Heart left ventricle (tissue), 13 donors: Measurements from ENCODE around the gene TACC2.

ENCODE experiments used
- POLR2A ChIP-seq, 2 donors: fragments of 450-650 bp; IDR thresholded peaks; one replicate each; pipeline ENCODE4 v1.6.1; 2017; ENCODE audit warnings: antibody characterized with exemption in 2 of 2, mild to moderate bottlenecking in 2 of 2, moderate library complexity in 2 of 2
- TF ChIP-seq, protein P1 (sequence below), 12 donors: fragments of 200-600 bp; sonication (generic) in 4 of 12; IDR thresholded peaks; one replicate each; pipeline versions ENCODE4 v1.5.0 to v1.8.0; 2018 to 2022; ENCODE audit warnings: antibody characterized with exemption in 12 of 12, mild to moderate bottlenecking in 5 of 12
- donor health status: ischemic (EF 13 %, LVEDD 7.1; RV severe dilation, severe dysfunction).
- donor health status: DM: no; HTN: yes; CAD: no.
- donor health status: DM: no; HTN: no; CAD: no.
- donor health status: ischemic (EF 25% LVEDD 6.9; RV normal size, moderate dysfunction).
- donor health status: ischemic (EF 25% LVEDD 5.7; RV mildly dilated, moderate dysfunction).
- donor health status: ischemic (EF 35%, LVEDD 5.7; RV mildly dilated, moderate dysfunction).
- donor health status: nonischemic (EF 11% LVEDD 7.7; RV severe dilation, severe dysfunction).
- donor health status: DM: yes; HTN: yes; CAD: no.
- donor health status: PGD.
- donor health status: ischemic (EF 29% LVEDD 5.4; RV normal size, mild dysfunction).
- donor health status: nonischemic (EF 23%, LVEDD 6.1; RV moderate dilation, normal function).

DNA sequence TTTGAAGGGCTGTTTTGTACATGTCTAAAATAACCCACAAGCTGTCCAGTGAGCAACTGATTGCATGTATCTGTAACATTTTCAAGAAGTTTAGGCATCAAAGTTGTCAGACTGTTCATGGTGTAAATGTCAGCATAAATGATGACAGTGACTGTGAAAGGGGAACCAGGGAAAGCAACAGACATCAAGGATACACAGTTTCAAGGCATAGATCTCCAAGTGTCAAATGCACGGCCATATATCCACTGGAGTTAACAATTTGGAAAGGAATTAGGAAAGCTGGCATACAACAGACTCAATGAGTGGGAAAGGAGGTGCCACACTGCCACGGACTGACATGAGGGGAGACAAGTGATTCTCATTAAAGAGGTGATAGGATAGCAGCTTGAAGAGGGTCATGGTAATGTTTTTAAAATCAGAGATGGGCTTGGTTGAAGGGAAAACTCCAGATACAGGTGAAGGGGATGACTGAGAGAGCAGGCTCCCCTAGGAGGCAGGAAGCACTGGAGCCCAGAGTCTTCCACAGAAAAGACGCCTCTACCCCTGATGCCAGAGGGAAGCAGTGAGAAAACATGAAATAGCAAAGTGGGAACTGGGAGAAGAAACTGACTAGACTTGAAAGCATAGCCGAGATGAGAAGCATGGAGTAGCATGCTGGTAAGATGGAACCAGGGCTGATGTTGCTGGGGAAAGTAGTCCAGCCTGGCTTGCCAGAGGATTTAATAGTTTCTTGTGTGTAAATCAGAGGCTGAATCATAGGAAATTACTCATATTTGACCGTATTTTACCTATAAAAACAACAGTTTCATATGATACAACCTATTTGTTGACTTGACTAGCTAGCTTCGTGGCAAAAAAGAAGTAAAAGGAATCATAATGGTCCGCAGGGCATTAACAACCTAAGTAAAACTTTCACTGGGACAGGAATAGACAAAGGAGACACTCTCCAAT, 32.6 kb upstream of the TACC2 start:
- TF ChIP-seq, protein P1, sequence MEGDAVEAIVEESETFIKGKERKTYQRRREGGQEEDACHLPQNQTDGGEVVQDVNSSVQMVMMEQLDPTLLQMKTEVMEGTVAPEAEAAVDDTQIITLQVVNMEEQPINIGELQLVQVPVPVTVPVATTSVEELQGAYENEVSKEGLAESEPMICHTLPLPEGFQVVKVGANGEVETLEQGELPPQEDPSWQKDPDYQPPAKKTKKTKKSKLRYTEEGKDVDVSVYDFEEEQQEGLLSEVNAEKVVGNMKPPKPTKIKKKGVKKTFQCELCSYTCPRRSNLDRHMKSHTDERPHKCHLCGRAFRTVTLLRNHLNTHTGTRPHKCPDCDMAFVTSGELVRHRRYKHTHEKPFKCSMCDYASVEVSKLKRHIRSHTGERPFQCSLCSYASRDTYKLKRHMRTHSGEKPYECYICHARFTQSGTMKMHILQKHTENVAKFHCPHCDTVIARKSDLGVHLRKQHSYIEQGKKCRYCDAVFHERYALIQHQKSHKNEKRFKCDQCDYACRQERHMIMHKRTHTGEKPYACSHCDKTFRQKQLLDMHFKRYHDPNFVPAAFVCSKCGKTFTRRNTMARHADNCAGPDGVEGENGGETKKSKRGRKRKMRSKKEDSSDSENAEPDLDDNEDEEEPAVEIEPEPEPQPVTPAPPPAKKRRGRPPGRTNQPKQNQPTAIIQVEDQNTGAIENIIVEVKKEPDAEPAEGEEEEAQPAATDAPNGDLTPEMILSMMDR (IDR thresholded peaks at IDR 0.05) = no peak
- no peak for TF ChIP-seq POLR2A (IDR thresholded peaks at IDR 0.05)
